HG03108 (cell line): Measurements from ENCODE around the gene DDX31.
A peak's percentile ranks its signal among the peaks of the same experiment; 100 is the strongest.
"Not testable (repeated sequence)": the region's sequence is repeated elsewhere in the genome, so short reads cannot be mapped to it uniquely, and the experiment has no call there.

Experiments used
- ATAC-seq: cut with Tn5 transposase; IDR thresholded peaks from one replicate; pipeline ENCODE4 v1.9.1; 2021; ENCODE audit warnings: moderate library complexity; ENCODE audit not compliant: unreplicated experiment

Gene DDX31

GRCh38 chr9:132669698-132670456, at the start of gene DDX31:
Gene DDX31 (minus strand): TSS chr9:132669983. CDS start chr9:132669934, 49 bp downstream.
- ATAC-seq, result peak; percentile 73

- ATAC-seq, result not testable (repeated sequence)
Measured at GRCh38 chr9:132718381-132718928, 48.7 kb upstream of the DDX31 start.

- no peak for ATAC-seq
Measured at GRCh38 chr9:132717326-132717945, 47.7 kb upstream of the DDX31 start.

GRCh38 chr9:132716007-132716406, 46.2 kb upstream of the DDX31 start:
- no peak for ATAC-seq

GRCh38 chr9:132712753-132713152, 43.0 kb upstream of the DDX31 start:
- no peak for ATAC-seq

GRCh38 chr9:132711846-132712245, 42.1 kb upstream of the DDX31 start:
- ATAC-seq, result no peak

- not testable (repeated sequence) for ATAC-seq
Measured at GRCh38 chr9:132711152-132711551, 41.4 kb upstream of the DDX31 start.

GRCh38 chr9:132710333-132710732, 40.5 kb upstream of the DDX31 start:
- ATAC-seq, result no peak

- ATAC-seq, result no peak
Measured at GRCh38 chr9:132708769-132709430, 39.1 kb upstream of the DDX31 start.

- ATAC-seq, result no peak
Measured at GRCh38 chr9:132708239-132708638, 38.5 kb upstream of the DDX31 start.

GRCh38 chr9:132703336-132703735, 33.6 kb upstream of the DDX31 start:
- no peak for ATAC-seq

GRCh38 chr9:132702254-132702653, 32.5 kb upstream of the DDX31 start:
- no peak for ATAC-seq

- no peak for ATAC-seq
Measured at GRCh38 chr9:132699956-132700355, 30.2 kb upstream of the DDX31 start.

- no peak for ATAC-seq
Measured at GRCh38 chr9:132698989-132699388, 29.2 kb upstream of the DDX31 start.

- ATAC-seq, result no peak
Measured at GRCh38 chr9:132697230-132697629, 27.4 kb upstream of the DDX31 start.

- ATAC-seq, result no peak
Measured at GRCh38 chr9:132694144-132694543, 24.4 kb upstream of the DDX31 start.

GRCh38 chr9:132690696-132691095, 20.9 kb upstream of the DDX31 start:
- no peak for ATAC-seq

- ATAC-seq, result no peak
Measured at GRCh38 chr9:132683873-132684272, 14.1 kb upstream of the DDX31 start.

- no peak for ATAC-seq
Measured at GRCh38 chr9:132681561-132681960, 11.8 kb upstream of the DDX31 start.

- ATAC-seq, result no peak
Measured at GRCh38 chr9:132679946-132680625, 10.3 kb upstream of the DDX31 start.

- no peak for ATAC-seq
Measured at GRCh38 chr9:132677976-132678375, 8.2 kb upstream of the DDX31 start.
